Karpas-422 (cell line): ENCODE measurements around the gene PREP. TPM values are rescaled to one million over a fixed set of nuclear protein-coding genes. Genes with fewer than 3 reads are reported as not detected.
A peak's percentile ranks its signal among the peaks of the same experiment; 100 is the strongest.

ENCODE experiments used
- DNase-seq: peaks from one replicate; pipeline ENCODE4 v3.0.0-alpha.2; 2015
- H2AFZ ChIP-seq: fragments of 200-600 bp; sonication (generic); 2 replicates; pipeline ENCODE4 v1.6.1; 2014; ENCODE audit warnings: antibody characterized with exemption, low read length, mixed read lengths
- H3K27ac ChIP-seq: fragments of 200-600 bp; sonication (generic); 2 replicates; pipeline ENCODE4 v1.5.1; 2014; ENCODE audit warnings: mild to moderate bottlenecking, low read length, moderate library complexity
- H3K27me3 ChIP-seq: fragments of 200-600 bp; sonication (generic); 2 replicates; pipeline ENCODE4 v1.6.1; 2014; ENCODE audit warnings: low read length, mixed read lengths
- H3K36me3 ChIP-seq: fragments of 200-600 bp; sonication (generic); 2 replicates; pipeline ENCODE4 v1.6.1; 2014; ENCODE audit warnings: low read length, mixed read lengths; ENCODE audit not compliant: insufficient read depth
- H3K4me1 ChIP-seq: fragments of 200-600 bp; sonication (generic); 2 replicates; pipeline ENCODE4 v1.6.1; 2014; ENCODE audit warnings: mild to moderate bottlenecking, low read length, mixed read lengths
- H3K4me2 ChIP-seq: fragments of 200-600 bp; sonication (generic); 2 replicates; pipeline ENCODE4 v1.6.1; 2014; ENCODE audit warnings: low read length, low read depth, mild to moderate bottlenecking; ENCODE audit not compliant: poor library complexity, severe bottlenecking
- H3K4me3 ChIP-seq: fragments of 200-600 bp; sonication (generic); 2 replicates; pipeline ENCODE4 v1.5.1; 2014; ENCODE audit warnings: mild to moderate bottlenecking, antibody characterized with exemption, low read length, mixed read lengths
- H3K79me2 ChIP-seq: fragments of 200-600 bp; sonication (generic); 2 replicates; pipeline ENCODE4 v1.6.1; 2014; ENCODE audit warnings: mild to moderate bottlenecking, low read length, mixed read lengths
- H3K9ac ChIP-seq: fragments of 200-600 bp; sonication (generic); 2 replicates; pipeline ENCODE4 v1.6.0; 2014; ENCODE audit warnings: low read length
- H3K9me2 ChIP-seq: fragments of 200-600 bp; sonication (generic), shearing (Covaris generic); replicated peaks from 2 replicates; pipeline ENCODE4 v1.6.0; 2014; ENCODE audit warnings: mild to moderate bottlenecking, low read length, moderate library complexity; ENCODE audit not compliant: insufficient read depth
- H3K9me3 ChIP-seq: fragments of 300-700, 200-600 bp; sonication (generic); 2 replicates; pipeline ENCODE4 v1.6.1; 2014; ENCODE audit warnings: low read length, mixed read lengths
- H4K20me1 ChIP-seq: fragments of 200-600 bp; sonication (generic); 2 replicates; pipeline ENCODE4 v1.6.1; 2014; ENCODE audit warnings: mild to moderate bottlenecking, antibody characterized with exemption, low read length, low read depth; ENCODE audit not compliant: insufficient read depth
- total RNA-seq: library from RNA; depleted of rRNA; stranded (reverse); fragments of >200 nt; shearing (Covaris generic); gene quantifications from 2 replicates; pipeline ENCODE4 v1.2.3, GENCODE V29; 2014; ENCODE audit warnings: low replicate concordance

The PREP gene
- total RNA-seq, 1 experiment from 2014 or later = 18.4 TPM

DNA sequence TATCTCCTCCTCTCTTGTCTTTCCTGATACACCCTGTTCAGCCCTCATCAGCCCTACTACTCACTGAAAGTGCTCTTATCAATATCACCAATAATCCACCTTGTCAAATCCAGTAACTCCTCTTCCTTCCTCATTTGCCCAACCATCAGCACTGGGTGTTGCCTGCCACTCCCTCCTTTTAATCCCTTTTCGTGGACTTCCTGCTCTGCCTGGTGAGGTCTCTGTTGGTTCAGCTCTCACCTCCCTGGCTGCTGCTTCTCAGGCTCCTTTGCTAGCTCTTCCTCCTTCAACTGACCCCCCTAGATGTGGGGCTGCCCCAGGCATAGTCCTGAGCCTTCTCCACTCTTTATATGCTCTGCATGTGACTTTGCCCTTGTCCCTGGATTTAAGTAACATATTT is 92.5 kb downstream of the PREP start:
- Histone ChIP-seq H4K20me1 (no peaks in the 10 kb centered on the region), H3K27ac (no peak overlapping the region), H3K4me1 (peaks cover 10% of the 10 kb centered on the region), H3K27me3 (no peaks in the 10 kb centered on the region), H2AFZ (no peak overlapping the region), H3K9me2 (no peaks in the 10 kb centered on the region), H3K36me3 (no peaks in the 10 kb centered on the region), H3K9ac (no peak overlapping the region), H3K4me2 (no peak overlapping the region), H3K9me3 (no peaks in the 10 kb centered on the region), H3K4me3 (no peak overlapping the region), H3K79me2 (no peaks in the 10 kb centered on the region)
- DNase-seq = no peak

GRCh38 chr6:105308840-105309239 is 94.0 kb downstream of the PREP start:
- no peaks in the 10 kb centered on the region for H4K20me1 ChIP-seq
- H3K4me3 ChIP-seq = no peak overlapping the region
- H3K79me2 ChIP-seq = no peaks in the 10 kb centered on the region
- no peaks in the 10 kb centered on the region for H3K36me3 ChIP-seq
- H3K4me2 ChIP-seq = no peak overlapping the region
- no peaks in the 10 kb centered on the region for H3K27me3 ChIP-seq
- H2AFZ ChIP-seq = no peak overlapping the region
- no peaks in the 10 kb centered on the region for H3K9me2 ChIP-seq
- H3K9ac ChIP-seq = no peak overlapping the region
- H3K4me1 ChIP-seq = peaks cover 18% of the 10 kb centered on the region
- DNase-seq = no peak
- no peak overlapping the region for H3K27ac ChIP-seq
- H3K9me3 ChIP-seq = no peaks in the 10 kb centered on the region

GRCh38 chr6:105305521-105305920 is 97.4 kb downstream of the PREP start:
- Histone ChIP-seq H3K4me2 (no peak overlapping the region), H3K36me3 (no peaks in the 10 kb centered on the region), H3K4me1 (peaks cover 18% of the 10 kb centered on the region), H3K79me2 (no peaks in the 10 kb centered on the region), H3K27me3 (no peaks in the 10 kb centered on the region), H3K9me2 (no peaks in the 10 kb centered on the region), H3K9me3 (no peaks in the 10 kb centered on the region), H4K20me1 (no peaks in the 10 kb centered on the region), H3K9ac (no peak overlapping the region), H2AFZ (no peak overlapping the region), H3K4me3 (no peak overlapping the region), H3K27ac (peak overlapping the region; percentile 43)
- no peak for DNase-seq

DNA sequence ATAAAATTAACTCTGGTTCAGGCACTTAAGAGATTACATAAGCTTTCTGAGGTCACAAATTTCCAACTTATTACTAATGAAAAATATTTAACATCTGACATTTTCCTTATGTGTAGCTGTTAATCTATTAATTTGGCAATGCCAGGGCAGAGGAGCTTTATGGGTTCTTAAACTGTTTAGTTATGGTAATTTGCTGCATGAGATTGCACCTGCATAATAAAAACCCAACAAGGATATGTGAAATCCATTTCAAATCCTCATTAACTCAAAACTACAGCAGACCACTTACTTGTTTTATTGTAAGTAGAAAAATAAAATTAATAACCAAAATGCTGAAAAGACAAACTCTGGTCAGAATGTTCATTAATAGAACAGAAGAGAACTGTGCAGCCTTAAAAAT is 98.1 kb downstream of the PREP start:
- H4K20me1 ChIP-seq = no peaks in the 10 kb centered on the region
- no peaks in the 10 kb centered on the region for H3K27me3 ChIP-seq
- peak overlapping the region; percentile 43 for H3K27ac ChIP-seq
- no peak overlapping the region for H3K4me2 ChIP-seq
- H3K36me3 ChIP-seq = no peaks in the 10 kb centered on the region
- no peaks in the 10 kb centered on the region for H3K9me3 ChIP-seq
- H3K9ac ChIP-seq = no peak overlapping the region
- no peak overlapping the region for H2AFZ ChIP-seq
- DNase-seq = no peak
- no peaks in the 10 kb centered on the region for H3K9me2 ChIP-seq
- H3K4me1 ChIP-seq = peaks cover 18% of the 10 kb centered on the region
- H3K4me3 ChIP-seq = no peak overlapping the region
- H3K79me2 ChIP-seq = no peaks in the 10 kb centered on the region

DNA sequence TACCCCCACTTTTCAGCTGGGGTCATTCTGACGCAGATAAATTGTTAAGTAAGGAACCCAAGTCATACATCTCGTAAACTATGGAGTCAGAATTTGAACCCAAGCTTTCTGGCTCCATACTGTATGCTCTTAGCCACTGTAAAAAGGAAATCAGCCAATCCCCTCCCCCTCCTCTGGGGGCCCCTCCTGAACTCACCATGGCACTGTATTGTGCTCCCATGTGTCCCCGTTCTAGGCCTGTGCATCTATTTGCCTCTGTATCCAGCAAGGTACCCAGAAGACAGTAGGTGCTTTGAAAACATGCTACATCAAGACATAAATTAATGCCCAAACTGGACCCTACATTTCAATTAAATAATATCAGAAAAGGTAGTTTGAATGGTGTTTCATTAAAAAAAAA is 98.5 kb downstream of the PREP start:
- no peak overlapping the region for H3K9ac ChIP-seq
- no peaks in the 10 kb centered on the region for H4K20me1 ChIP-seq
- no peak overlapping the region for H3K27ac ChIP-seq
- H3K27me3 ChIP-seq = no peaks in the 10 kb centered on the region
- no peak overlapping the region for H3K4me3 ChIP-seq
- H3K9me3 ChIP-seq = no peaks in the 10 kb centered on the region
- H3K36me3 ChIP-seq = no peaks in the 10 kb centered on the region
- no peaks in the 10 kb centered on the region for H3K79me2 ChIP-seq
- H3K4me2 ChIP-seq = no peak overlapping the region
- H3K4me1 ChIP-seq = peaks cover 18% of the 10 kb centered on the region
- no peak overlapping the region for H2AFZ ChIP-seq
- H3K9me2 ChIP-seq = no peaks in the 10 kb centered on the region
- no peak for DNase-seq

- Histone ChIP-seq H3K9me2 (no peaks in the 10 kb centered on the region), H3K4me2 (no peak overlapping the region), H3K79me2 (no peaks in the 10 kb centered on the region), H3K27ac (no peak overlapping the region), H3K27me3 (no peaks in the 10 kb centered on the region), H3K4me3 (no peak overlapping the region), H3K36me3 (no peaks in the 10 kb centered on the region), H3K9me3 (no peaks in the 10 kb centered on the region), H3K4me1 (peaks cover 18% of the 10 kb centered on the region), H2AFZ (no peak overlapping the region), H3K9ac (no peak overlapping the region), H4K20me1 (no peaks in the 10 kb centered on the region)
- no peak for DNase-seq
Measured at GRCh38 chr6:105302617-105303128, 100.2 kb downstream of the PREP start.

- Histone ChIP-seq H3K79me2 (no peaks in the 10 kb centered on the region), H3K36me3 (no peaks in the 10 kb centered on the region)
- no peak for DNase-seq
Measured at GRCh38 chr6:105301756-105302616, 100.9 kb downstream of the PREP start.

DNA sequence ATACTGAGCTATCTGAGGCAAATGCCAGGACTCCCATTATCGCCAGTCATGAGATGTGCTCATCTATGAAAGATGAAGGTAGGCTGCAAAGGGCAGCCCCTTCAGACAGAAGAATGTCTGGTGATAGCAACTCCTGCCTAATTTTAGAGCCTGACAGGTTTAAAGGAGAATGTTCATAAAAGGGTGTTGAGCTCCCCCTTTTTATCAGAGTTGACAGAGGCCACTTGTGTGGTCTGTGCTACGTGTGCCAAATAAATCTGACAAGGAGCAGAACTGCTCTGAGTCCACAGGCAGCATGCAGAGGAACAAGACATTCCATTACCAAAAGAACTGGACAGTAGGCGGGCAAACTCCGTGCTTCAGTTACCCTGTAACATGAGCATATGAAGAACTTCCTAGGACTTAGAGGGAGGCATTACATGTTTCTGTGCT is 101.8 kb downstream of the PREP start:
- Histone ChIP-seq H3K9me2 (no peaks in the 10 kb centered on the region), H3K9me3 (no peaks in the 10 kb centered on the region), H3K4me1 (peaks cover 21% of the 10 kb centered on the region), H4K20me1 (no peaks in the 10 kb centered on the region), H3K27ac (no peak overlapping the region), H3K36me3 (no peaks in the 10 kb centered on the region), H3K4me2 (no peak overlapping the region), H3K27me3 (no peaks in the 10 kb centered on the region), H2AFZ (no peak overlapping the region), H3K9ac (no peak overlapping the region), H3K79me2 (no peaks in the 10 kb centered on the region), H3K4me3 (no peak overlapping the region)
- DNase-seq = no peak

More at GRCh38 chr6:105301756-105302616, 100.9 kb downstream of the PREP start:
- Histone ChIP-seq H3K4me1 (peaks cover 19% of the 10 kb centered on the region), H3K4me3 (no peak overlapping the region), H3K9me2 (no peaks in the 10 kb centered on the region), H3K27me3 (no peaks in the 10 kb centered on the region), H4K20me1 (no peaks in the 10 kb centered on the region), H3K9ac (no peak overlapping the region), H3K27ac (no peak overlapping the region), H3K4me2 (no peak overlapping the region), H2AFZ (no peak overlapping the region), H3K9me3 (no peaks in the 10 kb centered on the region)
